ENCODE data around the gene TUSC2.
A peak's percentile ranks its signal among the peaks of the same experiment; 100 is the strongest.

TUSC2 gene, protein sequence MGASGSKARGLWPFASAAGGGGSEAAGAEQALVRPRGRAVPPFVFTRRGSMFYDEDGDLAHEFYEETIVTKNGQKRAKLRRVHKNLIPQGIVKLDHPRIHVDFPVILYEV

GRCh38 chr3:50327943-50328691, at the start of gene TUSC2:
TUSC2 (minus strand) TSS chr3:50328223; CDS start chr3:50328099, 124 bp downstream.
- DNase-seq = peak; percentile 97

- DNase-seq = no peak
These were observed 47.4 kb upstream of the TUSC2 start for GRCh38 chr3:50375258-50375931.

GRCh38 chr3:50374363-50375257, 46.6 kb upstream of the TUSC2 start:
- DNase-seq = no peak

GRCh38 chr3:50373146-50374051, 45.4 kb upstream of the TUSC2 start:
- DNase-seq = no peak

- no peak for DNase-seq
These were observed 44.3 kb upstream of the TUSC2 start for GRCh38 chr3:50372349-50372748.

- DNase-seq = no peak
These were observed 43.2 kb upstream of the TUSC2 start for GRCh38 chr3:50371133-50371685.

GRCh38 chr3:50370594-50370993, 42.6 kb upstream of the TUSC2 start:
- DNase-seq = no peak

GRCh38 chr3:50369012-50369670, 41.1 kb upstream of the TUSC2 start:
- no peak for DNase-seq

- DNase-seq = no peak
These were observed 37.8 kb upstream of the TUSC2 start for GRCh38 chr3:50365842-50366220.

GRCh38 chr3:50365080-50365841, 37.2 kb upstream of the TUSC2 start:
- peak; percentile 61 for DNase-seq

- no peak for DNase-seq
These were observed 36.6 kb upstream of the TUSC2 start for GRCh38 chr3:50364573-50365079.

GRCh38 chr3:50359760-50360110, 31.7 kb upstream of the TUSC2 start:
- DNase-seq = no peak

- DNase-seq = peak; percentile 99
These were observed 31.1 kb upstream of the TUSC2 start, which contains the start of gene TMEM115 for GRCh38 chr3:50358911-50359759. TMEM115 (minus strand) TSS chr3:50359521; CDS start chr3:50359063, 458 bp downstream.

GRCh38 chr3:50358355-50358910, 30.4 kb upstream of the TUSC2 start:
- no peak for DNase-seq

GRCh38 chr3:50357481-50357880, 29.5 kb upstream of the TUSC2 start:
- no peak for DNase-seq

GRCh38 chr3:50356553-50356952, 28.5 kb upstream of the TUSC2 start:
- DNase-seq = peak; percentile 46

DNA sequence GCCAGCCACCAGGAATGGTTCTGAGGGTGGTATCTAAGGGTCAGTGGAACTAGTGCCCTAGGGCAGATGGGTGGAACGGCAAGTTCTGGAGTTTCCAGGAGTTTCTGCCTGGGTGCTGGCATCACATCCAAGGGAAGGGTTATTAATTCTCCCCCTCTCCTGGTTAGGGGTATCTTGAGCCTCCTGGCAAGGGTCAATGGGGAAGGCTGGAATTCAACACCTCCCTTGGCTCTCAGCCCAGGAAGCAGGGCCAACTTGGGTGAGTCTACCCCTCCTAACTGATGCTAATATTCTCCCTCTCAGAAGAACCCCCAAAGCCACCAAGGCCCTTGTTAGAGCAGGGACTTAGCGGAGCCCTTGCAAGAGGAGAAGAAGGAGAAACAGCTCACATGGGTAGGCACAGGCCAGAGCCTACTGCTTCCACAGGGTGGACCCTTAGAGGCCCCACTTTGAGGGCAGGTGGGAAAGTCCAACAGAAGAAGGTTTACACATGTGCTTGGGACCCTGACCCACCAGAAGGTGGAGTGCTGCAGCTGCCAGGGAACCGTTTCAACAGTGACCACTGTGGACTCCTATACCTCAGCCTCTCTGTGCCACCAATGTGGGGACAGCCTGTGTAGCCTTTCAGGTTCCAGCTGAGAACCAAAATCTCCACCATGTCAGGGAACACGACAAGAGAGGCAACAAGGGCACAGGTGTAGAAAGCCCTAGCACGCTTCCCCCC, 28.0 kb upstream of the TUSC2 start:
- no peak for DNase-seq

- no peak for DNase-seq
These were observed 26.8 kb upstream of the TUSC2 start for GRCh38 chr3:50354850-50355249.

Measured in EL (cell line).